ES-I3 (cell line): ENCODE data around the gene ZNF184.

Experiments
- H3K36me3 ChIP-seq: 2 replicates; pipeline ENCODE4 v1.6.1; 2013; ENCODE audit warnings: mild to moderate bottlenecking, low read length, control low read depth, moderate library complexity; ENCODE audit not compliant: insufficient read depth
- H3K4me1 ChIP-seq: 2 replicates; pipeline ENCODE4 v1.6.1; 2013; ENCODE audit warnings: mild to moderate bottlenecking, control low read depth, low read length; ENCODE audit not compliant: insufficient read depth
- H3K9ac ChIP-seq: 2 replicates; pipeline ENCODE4 v1.6.1; 2013; ENCODE audit warnings: low read depth, mild to moderate bottlenecking, low read length, moderate library complexity
- H3K9me3 ChIP-seq: 2 replicates; pipeline ENCODE4 v1.6.1; 2013; ENCODE audit warnings: mild to moderate bottlenecking, low read length, moderate library complexity; ENCODE audit not compliant: control insufficient read depth, insufficient read depth

ZNF184 gene

DNA sequence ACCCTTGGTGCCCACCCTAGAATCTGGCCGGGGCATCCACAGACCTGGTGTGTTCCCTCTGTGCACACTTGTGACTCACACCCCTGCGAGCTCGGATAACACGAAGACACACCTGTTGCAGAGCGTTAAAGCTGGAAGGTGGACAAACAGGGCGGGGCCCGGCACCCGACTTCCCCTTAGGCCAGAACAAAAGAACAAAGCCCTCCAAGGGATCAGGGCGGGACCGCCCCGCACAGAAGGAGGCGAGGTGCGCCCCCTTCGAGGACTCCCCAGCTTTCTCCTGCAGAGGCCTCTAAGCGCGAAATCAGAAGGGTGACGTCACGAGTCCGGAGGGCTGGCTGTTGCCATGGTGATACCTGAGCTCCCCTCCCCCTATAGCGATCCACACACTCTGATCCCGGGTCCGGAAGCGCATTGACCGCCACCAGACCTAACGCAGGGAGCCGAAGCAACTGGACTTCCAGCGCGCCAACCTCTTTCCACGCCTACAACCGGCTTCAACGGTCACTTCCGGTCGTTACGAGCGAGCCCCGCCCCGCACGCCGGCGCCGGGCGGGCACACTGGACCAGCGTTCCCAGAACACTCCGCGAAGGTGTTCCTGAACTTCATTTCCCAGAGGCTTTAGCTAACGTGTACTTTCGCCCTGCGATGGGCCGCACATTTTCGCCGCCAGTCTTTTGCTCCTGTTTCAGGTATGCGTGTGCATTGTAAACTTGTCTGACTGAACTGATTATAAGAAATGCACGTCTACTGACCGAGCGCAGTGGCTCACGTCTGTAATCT lies at the start of gene ZNF184:
Gene ZNF184, minus strand, starts transcription at position 489 of the 784 bp plus-strand sequence. CDS start 811 bp downstream, outside the sequence.
- H3K9me3 ChIP-seq: no peaks in the 10 kb centered on the region
- H3K36me3 ChIP-seq: no peaks in the 10 kb centered on the region
- peak within 1 kb of the TSS; percentile 86 for H3K9ac ChIP-seq
- peaks cover 11% of the 10 kb centered on the region; the same call in 1 of the 2 replicates for H3K4me1 ChIP-seq

DNA sequence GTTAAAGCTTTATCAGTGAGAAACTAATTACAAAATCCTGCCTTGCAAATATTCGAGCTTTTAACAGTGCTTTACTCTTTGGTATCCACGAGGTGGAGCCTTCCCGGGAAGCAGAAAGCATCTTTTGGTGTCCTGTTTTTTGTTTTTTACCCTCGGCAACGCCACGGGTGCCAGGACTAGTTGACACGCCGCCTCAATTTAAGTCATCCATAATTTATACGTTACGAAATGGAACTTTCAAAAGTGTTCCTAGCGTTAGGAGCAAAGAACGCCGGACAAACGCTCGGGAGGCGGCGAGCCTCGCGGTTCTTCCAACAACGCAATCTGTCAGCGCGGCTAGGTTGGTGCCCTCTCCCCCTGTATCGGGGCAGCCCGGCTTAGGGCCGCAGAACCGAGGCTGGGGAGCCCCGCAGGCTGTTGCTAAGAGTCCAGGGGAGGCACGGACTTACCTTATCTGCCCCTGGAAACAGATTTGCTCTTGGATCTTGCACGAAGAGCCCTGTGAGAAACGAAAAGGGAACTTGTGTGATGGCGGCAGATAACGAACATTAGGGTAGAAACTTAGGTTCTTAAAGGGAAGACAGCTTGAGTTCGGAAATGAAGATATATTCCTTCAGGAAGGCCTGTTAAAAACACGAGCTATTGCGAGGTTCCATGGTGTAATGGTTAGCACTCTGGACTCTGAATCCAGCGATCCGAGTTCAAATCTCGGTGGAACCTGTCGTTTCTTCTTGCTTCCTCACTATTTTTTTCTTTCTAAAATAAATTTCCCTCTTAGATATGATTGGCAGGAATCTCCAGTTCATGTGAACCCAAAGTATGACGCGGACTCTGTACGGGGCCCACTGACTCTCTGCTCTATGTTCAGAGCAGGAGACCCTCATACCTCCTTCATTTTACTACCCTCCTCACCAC lies 46.2 kb upstream of the ZNF184 start:
- no peaks in the 10 kb centered on the region; the same call in 1 of the 2 replicates for H3K4me1 ChIP-seq
- peak overlapping the region; percentile 71 for H3K9ac ChIP-seq

DNA sequence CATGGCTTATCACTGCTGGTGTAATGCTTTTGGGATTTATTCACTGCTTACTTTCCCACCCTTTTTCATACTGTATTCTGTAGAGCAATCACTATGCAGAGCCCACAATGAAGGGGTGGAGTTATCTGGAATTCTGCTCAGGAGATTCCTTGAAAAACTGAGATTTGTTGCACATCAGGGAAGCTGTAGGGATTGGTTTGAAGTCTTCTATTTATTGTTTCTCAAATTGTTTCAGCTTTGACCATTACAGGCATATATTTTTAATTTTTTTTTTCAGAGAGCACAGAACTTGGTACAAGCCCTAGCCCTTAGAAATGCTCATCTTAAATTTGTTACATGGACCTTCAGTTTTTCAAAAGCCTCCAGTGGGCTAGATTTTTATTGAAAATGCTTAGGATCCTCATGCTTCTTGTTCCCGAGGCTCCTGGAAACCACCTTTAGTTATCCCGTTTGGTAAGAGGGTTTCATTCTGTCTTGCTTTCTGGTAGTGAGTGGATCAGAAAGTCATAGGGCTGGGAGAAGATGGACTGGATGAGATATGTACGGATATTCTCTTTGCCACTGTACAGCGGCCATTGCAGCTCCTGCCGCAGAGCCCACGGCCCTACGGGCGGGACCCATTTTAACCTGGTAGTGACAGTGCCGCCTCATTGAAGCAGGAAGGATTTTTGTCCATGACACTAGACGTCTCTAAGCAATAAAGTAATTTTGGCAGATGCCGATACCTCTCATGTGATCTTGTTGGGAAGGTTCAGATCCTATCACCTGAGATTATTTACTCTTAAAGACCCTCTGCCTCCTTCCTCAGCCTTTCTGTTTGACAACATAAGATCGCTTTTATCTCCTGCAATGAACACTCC lies 45.3 kb upstream of the ZNF184 start:
- no peaks in the 10 kb centered on the region; the same call in 1 of the 2 replicates for H3K4me1 ChIP-seq
- no peaks in the 10 kb centered on the region for H3K36me3 ChIP-seq
- H3K9ac ChIP-seq: peak overlapping the region; percentile 71
- H3K9me3 ChIP-seq: no peaks in the 10 kb centered on the region

More for the DNA sequence above, 46.2 kb upstream of the ZNF184 start:
- H3K9me3 ChIP-seq: no peaks in the 10 kb centered on the region
- no peaks in the 10 kb centered on the region for H3K36me3 ChIP-seq

DNA sequence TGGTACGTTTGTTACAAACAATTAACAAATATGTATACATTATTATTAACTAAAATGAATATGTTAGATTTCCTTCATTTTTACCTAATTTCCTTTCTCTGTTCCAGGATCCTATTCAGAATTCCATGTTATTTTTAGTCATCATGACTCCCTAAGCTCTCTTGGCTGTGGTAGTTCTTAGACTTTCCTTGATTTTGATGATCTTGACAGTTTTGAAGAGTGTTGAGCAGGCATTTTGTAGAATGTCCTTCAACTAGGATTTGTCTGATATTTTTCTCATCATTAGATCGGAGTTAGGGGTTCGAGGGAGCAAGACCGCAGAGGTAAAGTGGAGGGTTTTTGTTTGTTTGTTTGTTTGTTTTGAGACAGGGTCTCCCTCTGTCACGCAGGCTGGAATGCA lies 44.3 kb upstream of the ZNF184 start:
- Histone ChIP-seq H3K9me3 (no peaks in the 10 kb centered on the region), H3K9ac (no peak overlapping the region), H3K4me1 (no peaks in the 10 kb centered on the region; the same call in 1 of the 2 replicates), H3K36me3 (no peaks in the 10 kb centered on the region)

DNA sequence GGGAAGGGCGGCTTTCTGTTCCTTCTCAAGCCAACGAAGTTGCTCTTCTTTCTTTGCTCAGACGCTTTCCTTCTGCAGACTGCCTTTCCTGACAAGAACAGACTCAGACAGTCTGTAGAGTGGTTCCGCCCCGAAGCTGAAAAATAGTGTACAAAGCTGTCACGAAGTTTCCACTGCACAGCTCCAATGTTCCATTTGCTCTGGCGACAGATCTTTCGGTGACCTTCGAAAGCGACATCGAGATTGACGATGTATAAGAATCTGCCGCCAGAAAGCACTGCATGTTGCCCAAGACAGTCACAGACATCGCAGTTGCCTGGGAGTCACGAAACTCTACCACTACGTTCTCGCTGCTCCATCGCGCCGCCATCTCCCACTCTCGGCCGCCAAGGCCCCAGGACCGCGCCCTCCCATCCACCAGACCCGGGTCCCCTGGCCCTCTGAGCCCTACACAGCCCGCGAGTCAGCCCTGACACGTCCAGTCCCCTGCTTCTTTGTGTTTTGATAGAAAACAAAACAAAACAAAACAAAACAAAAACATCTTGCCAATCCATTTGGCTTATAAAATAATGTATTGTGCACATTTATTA lies 42.1 kb upstream of the ZNF184 start:
- H3K4me1 ChIP-seq: no peaks in the 10 kb centered on the region; the same call in 1 of the 2 replicates
- no peaks in the 10 kb centered on the region for H3K9me3 ChIP-seq
- H3K9ac ChIP-seq: peak overlapping the region; percentile 35; the same call in 1 of the 2 replicates
- H3K36me3 ChIP-seq: no peaks in the 10 kb centered on the region

DNA sequence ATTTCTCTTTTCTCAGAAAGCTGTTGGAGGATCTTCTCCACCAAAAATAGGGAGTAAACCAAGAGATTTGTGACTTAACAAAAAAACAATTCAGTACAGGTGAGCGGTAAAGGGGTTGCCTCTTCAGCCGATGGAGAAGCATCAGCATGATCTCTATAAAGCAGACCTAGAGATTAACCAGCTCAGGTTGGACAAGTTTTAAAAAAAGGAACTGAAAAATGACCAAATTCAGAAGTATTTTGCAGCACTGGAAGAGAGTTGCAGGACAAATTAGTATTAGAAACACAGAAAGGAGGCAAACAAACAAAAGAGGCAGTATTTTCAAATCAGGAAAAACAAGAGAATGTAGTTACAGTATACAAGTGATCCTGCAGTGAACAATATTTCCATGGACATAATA lies 39.6 kb upstream of the ZNF184 start:
- H3K9ac ChIP-seq: no peak overlapping the region
- H3K9me3 ChIP-seq: no peaks in the 10 kb centered on the region
- no peaks in the 10 kb centered on the region for H3K36me3 ChIP-seq
- H3K4me1 ChIP-seq: no peaks in the 10 kb centered on the region; the same call in 1 of the 2 replicates

DNA sequence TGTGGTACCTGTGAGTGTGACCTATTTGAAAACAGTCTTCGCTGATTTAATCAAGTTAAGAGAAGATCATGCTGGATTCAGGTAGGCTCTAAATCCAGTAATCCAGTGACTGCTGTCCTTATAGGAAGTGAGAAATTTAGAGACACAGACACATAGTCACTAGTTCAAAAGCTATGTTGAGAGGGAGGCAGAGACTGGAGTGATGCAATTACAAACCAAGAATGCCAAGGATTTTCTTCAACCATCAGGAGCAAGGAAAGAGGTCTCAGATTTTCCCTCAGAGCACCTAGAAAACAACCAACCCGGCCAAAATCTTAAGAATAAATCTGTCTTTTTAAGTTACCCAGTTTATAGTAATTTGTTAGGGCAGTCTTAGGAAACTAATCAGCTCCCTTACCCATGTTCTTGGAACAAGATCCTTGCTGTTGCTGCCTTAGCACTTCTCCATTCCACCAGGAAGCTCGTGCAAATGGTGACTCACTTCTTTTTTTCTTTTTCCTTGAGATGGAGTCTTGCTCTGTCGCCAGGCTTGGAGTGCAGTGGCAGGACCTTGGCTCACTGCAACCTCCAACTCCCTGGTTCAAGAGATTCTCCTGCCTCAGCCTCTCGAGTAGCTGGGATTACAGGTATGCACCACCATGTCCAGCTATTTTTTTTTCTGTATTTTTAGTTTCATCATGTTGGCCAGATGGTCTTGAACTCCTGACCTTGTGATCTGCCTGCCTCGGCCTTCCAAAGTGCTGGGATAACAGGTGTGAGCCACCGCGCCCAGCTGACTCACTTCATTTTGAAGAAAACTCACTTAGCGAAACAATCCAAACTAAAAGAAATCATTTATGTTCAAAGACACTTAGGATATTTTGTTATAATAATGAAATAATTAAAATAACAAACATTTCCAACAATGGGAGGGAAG lies 34.4 kb upstream of the ZNF184 start:
- Histone ChIP-seq H3K9ac (peak overlapping the region; percentile 1; the same call in 1 of the 2 replicates), H3K9me3 (no peaks in the 10 kb centered on the region), H3K36me3 (no peaks in the 10 kb centered on the region), H3K4me1 (peaks cover 10% of the 10 kb centered on the region; the same call in 1 of the 2 replicates)

DNA sequence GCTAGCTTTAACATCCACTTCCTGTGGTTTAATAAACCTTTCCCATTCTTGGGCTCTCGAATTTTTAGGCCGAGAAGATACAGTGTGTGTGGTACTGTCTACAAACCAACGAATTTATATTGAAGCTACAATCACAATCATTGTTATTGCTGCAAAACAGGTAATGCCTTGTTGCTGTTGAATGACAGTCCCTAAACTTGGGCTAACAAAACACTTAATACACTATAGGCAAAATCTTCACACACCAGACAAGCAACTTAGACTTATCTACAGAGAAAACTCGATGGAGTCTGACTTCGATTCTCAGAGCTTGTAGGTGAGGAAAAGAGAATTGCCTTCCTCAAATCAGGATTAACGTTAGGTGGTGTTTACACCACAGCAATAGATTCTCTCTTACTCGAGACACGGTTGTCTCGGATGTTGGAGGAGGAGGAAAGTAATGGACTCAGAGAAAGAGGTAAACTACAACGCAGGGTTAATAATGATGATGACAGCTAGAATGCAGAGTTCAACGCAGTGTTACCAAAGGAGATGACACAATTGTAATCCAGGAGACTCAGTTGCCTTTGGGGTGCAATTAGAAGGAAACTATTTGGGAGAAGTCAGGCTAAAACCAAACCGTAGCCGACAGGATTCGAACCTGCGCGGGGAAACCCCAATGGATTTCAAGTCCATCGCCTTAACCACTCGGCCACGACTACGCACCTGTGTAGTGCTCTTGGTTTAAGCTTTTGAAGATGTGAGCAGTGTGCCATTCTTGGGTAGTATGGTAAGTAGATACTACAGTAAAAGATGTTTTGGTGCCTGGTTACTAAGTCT lies 32.5 kb upstream of the ZNF184 start:
- Histone ChIP-seq H3K36me3 (no peaks in the 10 kb centered on the region), H3K9me3 (no peaks in the 10 kb centered on the region), H3K9ac (no peak overlapping the region; the same call in 1 of the 2 replicates), H3K4me1 (peaks cover 10% of the 10 kb centered on the region; the same call in 1 of the 2 replicates)

DNA sequence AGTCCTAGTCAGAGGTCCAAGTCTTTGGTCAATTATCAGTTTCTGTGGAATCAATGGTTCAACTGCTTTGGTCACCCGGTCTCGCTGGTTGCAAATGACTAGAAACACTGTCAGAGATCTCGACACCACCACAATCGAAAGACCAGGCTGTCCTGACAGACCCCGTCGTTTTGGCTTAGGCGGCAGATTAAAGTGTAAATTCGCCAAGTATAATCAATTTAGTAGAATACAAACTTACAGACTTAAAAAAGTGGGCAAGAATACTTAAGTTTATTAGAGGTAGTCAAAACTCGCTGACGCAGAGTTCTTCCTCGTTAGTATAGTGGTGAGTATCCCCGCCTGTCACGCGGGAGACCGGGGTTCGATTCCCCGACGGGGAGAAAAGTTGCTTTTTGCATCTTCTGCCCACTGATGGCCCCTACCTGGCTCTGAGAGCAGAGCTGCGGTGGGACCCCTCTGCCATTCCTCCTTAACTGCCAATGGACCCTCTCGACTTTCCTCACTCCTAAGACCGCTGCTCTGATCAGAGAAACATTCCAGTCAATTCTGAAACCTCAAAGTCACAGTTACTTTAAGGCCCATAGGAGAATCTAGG lies 30.6 kb upstream of the ZNF184 start:
- no peaks in the 10 kb centered on the region for H3K9me3 ChIP-seq
- no peaks in the 10 kb centered on the region for H3K36me3 ChIP-seq
- H3K4me1 ChIP-seq: peaks cover 10% of the 10 kb centered on the region; the same call in 1 of the 2 replicates
- H3K9ac ChIP-seq: peak overlapping the region; percentile 96

DNA sequence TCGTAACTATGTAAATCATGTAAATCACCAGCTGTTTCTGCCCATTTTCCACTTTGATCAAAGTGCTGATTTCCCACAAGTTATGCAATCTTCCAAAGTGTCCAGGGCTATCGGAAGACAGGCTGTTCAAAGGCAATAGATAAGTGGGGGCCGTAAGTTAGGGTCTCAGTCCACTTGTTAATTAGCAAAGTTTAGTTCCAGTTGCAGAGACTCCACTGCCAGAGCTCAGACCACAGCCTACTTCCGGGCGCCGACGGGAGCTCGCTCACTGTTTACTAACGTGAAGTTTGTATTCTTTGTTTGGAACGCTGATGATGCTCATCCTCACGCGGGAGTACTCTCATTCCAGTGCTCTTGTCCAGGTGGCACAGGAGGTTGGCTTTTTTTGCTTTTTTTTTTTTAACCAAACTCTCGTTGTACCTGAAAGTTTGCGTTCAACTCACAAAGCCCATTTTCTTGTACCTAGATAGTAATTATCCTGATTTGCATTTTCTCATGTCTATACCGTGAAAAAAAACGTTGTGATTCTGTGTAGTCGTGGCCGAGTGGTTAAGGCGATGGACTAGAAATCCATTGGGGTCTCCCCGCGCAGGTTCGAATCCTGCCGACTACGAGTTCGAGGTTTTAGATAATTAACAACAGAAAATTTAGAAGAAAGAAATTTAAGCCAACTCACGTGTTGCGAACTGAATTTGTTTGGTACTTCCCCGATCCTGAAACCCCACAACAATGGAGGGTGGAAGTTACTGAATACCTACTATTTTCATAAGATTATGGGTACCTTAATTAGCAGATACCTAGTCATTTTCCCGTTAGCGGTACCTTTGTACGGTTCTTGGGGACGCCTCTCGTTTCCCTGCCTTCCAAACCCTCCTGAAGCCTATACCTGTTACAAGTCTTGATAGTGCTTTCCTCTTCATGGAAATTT lies 29.9 kb upstream of the ZNF184 start:
- Histone ChIP-seq H3K9ac (peak overlapping the region; percentile 96), H3K36me3 (no peaks in the 10 kb centered on the region), H3K4me1 (peaks cover 10% of the 10 kb centered on the region; the same call in 1 of the 2 replicates), H3K9me3 (no peaks in the 10 kb centered on the region)

DNA sequence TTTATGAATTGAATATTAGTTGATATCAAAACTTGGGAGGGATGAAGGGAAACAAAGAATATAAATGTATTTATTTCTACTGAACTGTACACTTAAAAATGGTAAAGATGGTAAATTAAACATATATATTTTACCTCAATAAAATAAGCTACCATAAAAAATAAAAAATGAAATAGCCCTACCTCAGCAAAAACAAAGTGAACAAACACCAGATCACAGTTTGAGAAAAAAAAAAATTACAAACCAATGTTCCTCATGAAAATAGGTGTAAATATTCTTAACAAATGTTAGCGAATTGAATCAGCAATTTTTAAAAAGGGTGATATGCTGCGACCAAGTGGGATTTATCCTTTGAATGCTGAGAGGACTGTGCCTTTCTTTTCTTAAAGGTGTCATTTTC lies 28.3 kb upstream of the ZNF184 start:
- Histone ChIP-seq H3K9me3 (no peaks in the 10 kb centered on the region), H3K9ac (no peak overlapping the region), H3K36me3 (no peaks in the 10 kb centered on the region), H3K4me1 (0 out of 2 replicates have a peak, but pooled peaks cover 1% of the 10 kb centered on the region)
